CD8-positive, alpha-beta memory T cell (primary cell): ENCODE measurements around the gene DYSF. TPM values are rescaled to one million over a fixed set of nuclear protein-coding genes. Genes with fewer than 3 reads are reported as not detected.
A peak's percentile ranks its signal among the peaks of the same experiment; 100 is the strongest.

ENCODE experiments used
- CTCF ChIA-PET: fragments of 350-600 bp; sonication (Branson Sonifier 250); formaldehyde crosslinking; loops from one replicate; lab custom pipeline; 2021; ENCODE audit warnings: antibody characterized with exemption; lab: Charles Lee
- POLR2A ChIA-PET: fragments of 350-600 bp; sonication (Branson Sonifier 250); formaldehyde crosslinking; loops from one replicate; lab custom pipeline; 2021; ENCODE audit warnings: antibody characterized with exemption; lab: Charles Lee
- DNase-seq, 5 donors: peaks; one replicate each; pipeline versions ENCODE4 v3.0.0 to v3.0.0-alpha.2; 2020 to 2022; ENCODE audit warnings: mixed read lengths in 1 of 5
- H3K27ac ChIP-seq: one replicate; pipeline ENCODE4 v1.7.0; 2013; ENCODE audit warnings: low read depth, mild to moderate bottlenecking, low read length, moderate library complexity
- H3K27me3 ChIP-seq: 2 replicates; pipeline ENCODE4 v1.7.0; 2013; ENCODE audit warnings: low read length, mild to moderate bottlenecking; ENCODE audit not compliant: insufficient read depth, poor library complexity, severe bottlenecking
- H3K36me3 ChIP-seq: 2 replicates; pipeline ENCODE4 v1.7.0; 2013; ENCODE audit warnings: mild to moderate bottlenecking, low read length, moderate library complexity; ENCODE audit not compliant: insufficient read depth
- H3K4me1 ChIP-seq: 2 replicates; pipeline ENCODE4 v1.7.0; 2013; ENCODE audit warnings: mild to moderate bottlenecking, low read length, moderate library complexity; ENCODE audit not compliant: insufficient read depth
- H3K4me3 ChIP-seq: 2 replicates; pipeline ENCODE4 v1.7.0; 2013; ENCODE audit warnings: mild to moderate bottlenecking, low read length
- H3K9me3 ChIP-seq: 2 replicates; pipeline ENCODE4 v1.7.0; 2013; ENCODE audit warnings: mild to moderate bottlenecking, low read length
- H3K27ac Mint-ChIP-seq, 8 donors: one replicate each; pipeline ENCODE4 v1.8.0; 2020 to 2021; ENCODE audit warnings: mixed read lengths in 8 of 8, mild to moderate bottlenecking in 6 of 8, inconsistent platforms in 3 of 8, moderate library complexity in 3 of 8
- H3K27me3 Mint-ChIP-seq, 2 donors: one replicate each; pipeline ENCODE4 v1.8.0; 2020 to 2021; ENCODE audit warnings: mixed read lengths in 2 of 2, mild to moderate bottlenecking in 1 of 2, moderate library complexity in 1 of 2
- H3K36me3 Mint-ChIP-seq, 3 donors: one replicate each; pipeline ENCODE4 v1.8.0; 2020 to 2021; ENCODE audit warnings: mixed read lengths in 3 of 3, inconsistent platforms in 1 of 3, mild to moderate bottlenecking in 1 of 3
- H3K4me1 Mint-ChIP-seq, 3 donors: one replicate each; pipeline ENCODE4 v1.8.0; 2020 to 2021; ENCODE audit warnings: mixed read lengths in 3 of 3, inconsistent platforms in 1 of 3, mild to moderate bottlenecking in 1 of 3
- H3K4me3 Mint-ChIP-seq, 7 donors: one replicate each; pipeline ENCODE4 v1.8.0; 2020 to 2021; ENCODE audit warnings: mixed read lengths in 7 of 7, mild to moderate bottlenecking in 6 of 7, moderate library complexity in 4 of 7, inconsistent platforms in 2 of 7
- H3K9me3 Mint-ChIP-seq, 5 donors: one replicate each; pipeline ENCODE4 v1.8.0; 2020 to 2022; ENCODE audit warnings: mixed read lengths in 5 of 5, mild to moderate bottlenecking in 3 of 5, moderate library complexity in 2 of 5, inconsistent platforms in 1 of 5
- polyA plus RNA-seq: library from polyadenylated mRNA; unstranded; fragments of 300-500 nt; fragmentation: Illumina TruSeq; gene quantifications from one replicate; pipeline ENCODE4 v1.2.3, GENCODE V29; 2021
- total RNA-seq, 2 experiments: library from RNA; stranded (reverse); gene quantifications; one replicate each; pipeline ENCODE4 v1.2.3, GENCODE V29; 2021

The DYSF gene
- total and polyA plus RNA-seq, 3 experiments from 2014 or later = 3.6 to 4.8 (median 3.9) TPM

DNA sequence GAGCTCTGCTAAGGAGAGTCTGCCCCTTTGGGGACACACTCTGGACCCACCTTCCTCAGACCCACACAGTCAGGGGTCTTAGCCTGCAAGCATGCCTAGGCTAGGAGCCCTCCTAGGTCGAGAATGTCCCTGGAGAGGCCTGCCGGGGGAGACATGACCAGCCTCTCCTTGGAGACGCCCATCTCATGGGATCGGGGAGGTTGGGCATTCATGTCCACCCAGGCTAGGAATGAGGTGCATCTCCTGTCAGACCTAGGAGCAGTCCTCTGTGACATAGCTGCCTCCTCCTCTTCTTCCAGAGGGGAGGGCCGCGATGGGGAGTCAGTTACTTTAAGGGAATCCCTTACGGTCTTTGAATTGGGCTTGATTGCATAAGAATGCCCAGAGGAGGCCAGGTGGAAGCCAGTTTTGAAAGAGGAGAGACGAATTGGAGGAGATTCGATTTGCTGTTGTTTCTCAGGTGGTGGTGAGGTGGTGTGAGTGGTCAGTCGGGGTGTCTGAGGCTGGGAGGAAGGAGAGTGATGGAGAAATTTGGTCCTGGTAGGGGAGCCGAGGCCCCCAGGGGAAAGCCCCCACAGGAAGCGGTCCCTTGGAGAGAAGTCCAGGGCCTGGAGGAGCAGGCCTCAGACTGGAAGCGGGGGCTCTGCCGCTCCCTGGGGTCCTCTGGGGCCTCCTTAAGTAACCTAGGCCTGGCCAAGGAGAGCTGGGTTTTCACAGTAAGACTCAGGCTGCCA, 241.3 kb downstream of the DYSF start:
- ChIA-PET CTCF (no interaction called here), POLR2A (no interaction called here)
- no peaks in the 10 kb centered on the region for H3K27me3 ChIP-seq
- no peaks in the 10 kb centered on the region for H3K36me3 Mint-ChIP-seq
- H3K4me3 Mint-ChIP-seq = no peak overlapping the region
- H3K27ac Mint-ChIP-seq = peak overlapping the region in 1 of 8 donors; percentile 86
- no peaks in the 10 kb centered on the region for H3K36me3 ChIP-seq
- no peaks in the 10 kb centered on the region for H3K4me1 ChIP-seq
- H3K9me3 Mint-ChIP-seq = no peaks in the 10 kb centered on the region
- H3K9me3 ChIP-seq = no peaks in the 10 kb centered on the region
- H3K27me3 Mint-ChIP-seq = peaks cover 3 to 9% of the 10 kb centered on the region in 2 donors
- no peaks in the 10 kb centered on the region for H3K4me1 Mint-ChIP-seq
- no peak for DNase-seq
- H3K27ac ChIP-seq = no peak overlapping the region
- no peak overlapping the region for H3K4me3 ChIP-seq

DNA sequence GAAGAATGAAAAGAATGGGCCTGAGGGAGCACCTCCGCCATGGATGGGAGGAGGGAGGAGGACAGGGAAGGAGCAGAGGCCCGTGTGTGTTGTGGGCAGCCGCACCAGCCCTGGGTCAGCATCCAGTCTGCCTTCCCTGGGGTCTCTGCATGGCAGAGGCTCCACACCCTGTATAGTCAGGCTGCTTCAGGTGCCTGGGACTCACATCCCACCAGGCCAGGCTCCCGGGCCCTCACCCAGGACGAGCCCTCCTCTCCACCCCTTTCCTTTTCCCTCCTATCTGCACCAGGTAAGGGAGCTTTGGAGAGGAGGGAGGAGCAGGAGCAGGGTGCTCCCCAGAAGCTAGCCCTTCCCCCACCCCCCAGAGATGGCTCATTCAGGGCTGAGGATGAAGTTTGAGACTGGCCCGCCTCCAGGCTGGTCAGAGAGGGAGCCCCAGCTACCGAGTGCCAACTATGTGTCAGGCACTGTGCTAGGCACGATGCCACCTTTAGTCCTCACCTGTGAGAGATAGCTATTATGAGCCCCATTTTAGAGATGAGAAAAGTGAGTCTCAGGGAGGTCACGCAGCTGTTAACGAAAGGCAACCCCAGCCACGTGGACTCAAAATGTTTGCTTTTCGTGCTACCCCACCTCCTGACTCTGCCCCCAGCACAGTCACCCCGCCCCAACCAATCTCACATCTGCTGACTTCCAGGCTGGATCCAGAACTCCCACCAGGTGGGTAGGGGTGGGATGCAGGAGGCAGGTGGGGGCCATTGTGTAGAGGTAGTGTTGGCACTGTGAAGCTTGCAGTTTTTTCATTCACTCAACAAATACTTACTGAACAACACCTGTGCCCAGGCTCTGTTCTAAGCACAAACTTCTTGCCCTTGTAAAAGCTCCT, 242.1 kb downstream of the DYSF start:
- Histone ChIP-seq H3K4me1 (no peaks in the 10 kb centered on the region), H3K27ac (no peak overlapping the region), H3K27me3 (no peaks in the 10 kb centered on the region), H3K9me3 (no peaks in the 10 kb centered on the region), H3K36me3 (no peaks in the 10 kb centered on the region), H3K4me3 (no peak overlapping the region)
- Mint-ChIP-seq H3K9me3 (no peaks in the 10 kb centered on the region), H3K36me3 (no peaks in the 10 kb centered on the region), H3K4me3 (no peak overlapping the region), H3K27me3 (peaks cover 3 to 9% of the 10 kb centered on the region in 2 donors), H3K27ac (peak overlapping the region in 1 of 8 donors; percentile 15), H3K4me1 (no peaks in the 10 kb centered on the region)
- CTCF ChIA-PET = interaction anchor here (0.7 kb wide), 1 partner anchor 1304 kb away, joined by 3 read pairs; no protein-coding TSS in a partner anchor
- DNase-seq = no peak
- POLR2A ChIA-PET = no interaction called here

DNA sequence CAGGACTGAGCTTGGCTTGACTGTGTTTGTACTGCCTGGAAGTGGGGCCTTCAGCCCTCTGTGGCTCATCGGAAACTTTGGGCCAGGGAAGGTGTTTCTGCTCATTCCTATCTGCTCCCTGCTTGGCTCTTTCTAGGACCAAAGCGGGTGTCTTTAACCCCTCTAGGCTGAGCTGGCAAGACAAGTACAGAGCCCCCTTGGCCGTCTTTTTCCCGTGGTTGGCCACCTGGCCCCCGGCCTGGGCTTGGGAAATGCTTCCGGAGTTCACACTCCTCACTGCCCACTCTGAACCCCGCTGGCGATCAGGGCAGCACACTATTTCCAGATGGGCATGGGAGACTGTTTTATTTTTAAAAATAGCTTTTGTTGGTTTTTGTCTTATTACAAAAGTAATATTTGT, 243.0 kb downstream of the DYSF start:
- H3K4me1 Mint-ChIP-seq = no peaks in the 10 kb centered on the region
- Histone ChIP-seq H3K9me3 (no peaks in the 10 kb centered on the region), H3K4me3 (no peak overlapping the region), H3K36me3 (no peaks in the 10 kb centered on the region), H3K27me3 (no peaks in the 10 kb centered on the region), H3K4me1 (no peaks in the 10 kb centered on the region), H3K27ac (no peak overlapping the region)
- ChIA-PET CTCF (interaction anchor here (0.7 kb wide), 1 partner anchor 1303 kb away, joined by 3 read pairs; no protein-coding TSS in a partner anchor), POLR2A (no interaction called here)
- H3K27me3 Mint-ChIP-seq = peaks cover 3 to 7% of the 10 kb centered on the region in 2 donors
- no peaks in the 10 kb centered on the region for H3K36me3 Mint-ChIP-seq
- H3K4me3 Mint-ChIP-seq = no peak overlapping the region
- no peak overlapping the region for H3K27ac Mint-ChIP-seq
- DNase-seq = no peak
- H3K9me3 Mint-ChIP-seq = no peaks in the 10 kb centered on the region

DNA sequence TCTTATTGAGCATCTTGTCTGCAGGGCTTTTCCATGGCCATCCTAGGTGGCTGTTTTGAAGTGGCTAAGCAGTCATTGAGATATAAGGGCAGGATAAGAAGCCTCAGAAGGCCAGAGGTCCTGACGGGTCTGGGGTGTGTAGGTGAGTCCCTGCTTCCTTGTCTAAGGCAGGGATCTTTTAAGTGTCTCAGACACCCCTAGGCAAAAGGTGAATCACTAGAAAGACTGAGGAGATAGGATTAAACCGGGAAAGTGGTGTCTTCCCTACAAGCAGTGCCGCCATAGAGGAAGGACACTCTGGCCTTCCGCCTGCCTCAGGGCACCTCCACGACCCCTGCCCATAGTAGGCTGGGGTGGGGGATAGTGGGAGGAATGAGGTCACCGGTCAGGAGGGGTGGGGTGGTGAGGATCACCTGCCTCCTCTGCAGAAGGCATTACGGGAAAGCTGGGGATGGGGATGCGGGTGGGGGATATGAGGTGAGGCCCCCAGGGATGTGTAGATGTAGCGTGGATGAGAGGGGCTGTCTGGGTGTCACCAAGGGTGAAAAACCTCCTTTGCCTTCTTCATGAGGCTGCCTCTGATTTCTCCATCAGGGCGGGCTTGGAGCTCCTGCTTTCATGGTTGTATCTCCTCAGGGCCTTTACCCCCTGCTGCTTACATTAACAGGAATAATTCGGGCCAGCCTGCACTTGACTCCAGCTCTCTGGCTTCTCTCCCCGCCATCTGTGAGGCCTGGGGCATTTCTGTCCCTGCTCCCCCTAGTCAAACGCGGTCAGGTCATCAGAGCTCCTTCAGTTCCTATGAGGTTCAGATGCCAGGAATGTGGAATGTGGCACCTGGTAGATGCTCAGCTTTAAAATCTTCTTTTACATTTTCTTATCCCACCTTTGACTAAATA, 244.0 kb downstream of the DYSF start:
- H3K4me3 ChIP-seq = no peak overlapping the region
- no peaks in the 10 kb centered on the region for H3K4me1 Mint-ChIP-seq
- H3K4me3 Mint-ChIP-seq = no peak overlapping the region
- CTCF ChIA-PET = no interaction called here
- no peak overlapping the region for H3K27ac Mint-ChIP-seq
- H3K27me3 ChIP-seq = no peaks in the 10 kb centered on the region
- POLR2A ChIA-PET = no interaction called here
- H3K4me1 ChIP-seq = no peaks in the 10 kb centered on the region
- H3K27ac ChIP-seq = no peak overlapping the region
- H3K36me3 Mint-ChIP-seq = no peaks in the 10 kb centered on the region
- H3K27me3 Mint-ChIP-seq = peaks cover 3 to 4% of the 10 kb centered on the region in 2 donors
- H3K9me3 ChIP-seq = no peaks in the 10 kb centered on the region
- DNase-seq = no peak
- no peaks in the 10 kb centered on the region for H3K9me3 Mint-ChIP-seq
- no peaks in the 10 kb centered on the region for H3K36me3 ChIP-seq

DNA sequence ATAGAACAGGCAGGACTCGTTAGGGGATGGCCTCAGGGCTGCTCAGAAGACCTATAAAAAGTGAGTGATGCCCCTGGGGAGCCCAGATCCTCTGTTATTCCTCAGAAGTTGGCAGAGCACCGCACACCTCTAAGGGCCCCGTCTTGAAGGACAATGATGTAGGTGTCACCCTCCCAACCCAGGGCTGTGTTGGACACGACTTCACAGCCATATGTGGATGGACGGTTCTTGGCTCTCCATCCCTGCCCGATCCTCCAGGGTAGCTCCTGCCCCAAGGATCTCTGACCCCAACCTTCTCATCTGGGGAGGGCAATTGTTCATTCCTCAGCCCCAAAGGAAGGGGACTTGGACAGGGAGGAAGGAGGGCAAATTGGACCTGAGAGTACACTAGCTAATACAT, 246.1 kb downstream of the DYSF start:
- Histone ChIP-seq H3K4me3 (no peak overlapping the region), H3K9me3 (no peaks in the 10 kb centered on the region), H3K27me3 (no peaks in the 10 kb centered on the region), H3K27ac (no peak overlapping the region), H3K4me1 (no peaks in the 10 kb centered on the region), H3K36me3 (no peaks in the 10 kb centered on the region)
- Mint-ChIP-seq H3K27me3 (peaks cover 1 to 3% of the 10 kb centered on the region in 2 donors), H3K36me3 (no peaks in the 10 kb centered on the region), H3K27ac (peak overlapping the region in 1 of 8 donors; percentile 46), H3K4me3 (no peak overlapping the region), H3K4me1 (no peaks in the 10 kb centered on the region), H3K9me3 (no peaks in the 10 kb centered on the region)
- POLR2A ChIA-PET = no interaction called here
- CTCF ChIA-PET = interaction anchor here (1.2 kb wide), 1 partner anchor 9 kb away, joined by 4 read pairs; no protein-coding TSS in a partner anchor
- DNase-seq = no peak

DNA sequence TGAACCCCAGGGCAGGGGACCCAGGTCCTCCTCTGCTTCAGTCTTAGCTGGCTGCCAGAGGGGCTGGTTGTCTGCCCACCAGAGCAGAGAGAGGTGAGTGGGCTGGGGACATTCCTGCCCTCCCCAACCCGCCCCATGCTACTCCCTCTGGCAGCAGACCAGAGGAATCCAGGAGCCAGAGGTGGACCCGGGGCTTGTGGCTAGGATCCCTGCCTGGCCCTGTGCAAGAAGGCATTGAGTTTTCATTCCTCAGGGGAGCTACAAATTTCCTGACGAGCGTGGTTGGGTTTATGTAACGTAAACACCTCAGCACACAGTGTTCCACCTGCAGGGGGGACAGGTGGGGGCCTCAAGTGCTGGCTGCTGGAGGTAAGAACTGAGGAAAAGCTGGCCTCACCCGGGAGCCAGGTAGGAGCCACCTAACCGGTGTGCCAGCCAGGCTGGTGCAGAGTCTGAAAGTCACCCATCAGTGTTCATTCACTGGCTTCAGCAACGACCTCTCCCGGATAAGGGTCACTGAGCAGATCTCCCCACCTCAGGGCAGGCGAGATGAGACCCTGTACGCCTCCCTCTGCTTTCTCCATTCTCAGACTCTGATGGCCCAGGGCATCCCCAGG, 246.8 kb downstream of the DYSF start:
- H3K27ac Mint-ChIP-seq = no peak overlapping the region
- H3K27me3 Mint-ChIP-seq = peaks cover 0 to 3% of the 10 kb centered on the region in 2 donors
- H3K4me1 Mint-ChIP-seq = no peaks in the 10 kb centered on the region
- H3K27ac ChIP-seq = no peak overlapping the region
- H3K4me3 Mint-ChIP-seq = no peak overlapping the region
- H3K9me3 Mint-ChIP-seq = no peaks in the 10 kb centered on the region
- H3K4me3 ChIP-seq = no peak overlapping the region
- CTCF ChIA-PET = interaction anchor here (1.2 kb wide), 1 partner anchor 10 kb away, joined by 4 read pairs; no protein-coding TSS in a partner anchor
- DNase-seq = no peak
- H3K36me3 Mint-ChIP-seq = no peaks in the 10 kb centered on the region
- no peaks in the 10 kb centered on the region for H3K9me3 ChIP-seq
- H3K36me3 ChIP-seq = no peaks in the 10 kb centered on the region
- no peaks in the 10 kb centered on the region for H3K4me1 ChIP-seq
- no peaks in the 10 kb centered on the region for H3K27me3 ChIP-seq
- POLR2A ChIA-PET = no interaction called here

DNA sequence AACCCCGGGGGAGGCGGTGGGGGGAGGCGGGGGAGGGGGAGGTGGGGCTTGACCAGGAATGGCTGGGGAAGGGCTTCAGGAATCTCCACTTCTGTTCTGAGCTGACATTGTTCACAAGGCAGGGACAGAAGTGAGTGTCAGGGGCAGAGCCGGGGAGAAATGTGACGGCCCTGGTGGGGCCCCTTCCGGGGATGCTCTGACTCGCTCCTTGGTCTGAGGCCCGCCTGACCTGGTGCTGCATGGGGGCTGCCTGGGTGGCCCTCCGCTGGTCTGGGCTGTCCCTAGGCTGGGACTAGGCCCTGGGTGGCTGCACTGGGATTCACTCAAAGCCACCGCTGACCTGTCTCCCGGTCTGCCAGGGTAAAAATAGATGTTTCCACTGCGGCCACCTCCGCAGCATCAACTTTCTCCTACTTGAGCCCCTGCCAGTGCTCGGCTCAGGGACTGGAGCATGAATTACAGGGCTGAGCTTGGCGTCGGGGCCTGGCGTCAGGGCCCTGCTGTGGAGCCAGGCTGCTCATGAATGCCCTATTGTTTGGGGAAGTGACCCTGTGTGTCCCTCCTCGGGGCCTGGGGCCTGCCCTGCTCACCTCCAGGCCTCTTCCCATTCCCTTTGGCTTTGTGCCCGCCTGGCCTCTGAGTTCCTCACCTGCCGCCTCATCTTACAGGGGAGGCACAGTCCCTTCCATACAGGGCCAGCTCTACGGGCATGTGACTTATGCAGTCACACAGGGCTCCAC, 247.5 kb downstream of the DYSF start:
- no peak overlapping the region for H3K4me3 Mint-ChIP-seq
- Histone ChIP-seq H3K27ac (no peak overlapping the region), H3K9me3 (no peaks in the 10 kb centered on the region), H3K4me1 (no peaks in the 10 kb centered on the region), H3K4me3 (no peak overlapping the region), H3K27me3 (no peaks in the 10 kb centered on the region), H3K36me3 (no peaks in the 10 kb centered on the region)
- H3K27ac Mint-ChIP-seq = no peak overlapping the region
- ChIA-PET POLR2A (no interaction called here), CTCF (no interaction called here)
- no peak for DNase-seq
- peaks cover 0 to 6% of the 10 kb centered on the region in 2 donors for H3K27me3 Mint-ChIP-seq
- no peaks in the 10 kb centered on the region for H3K9me3 Mint-ChIP-seq
- no peaks in the 10 kb centered on the region for H3K36me3 Mint-ChIP-seq
- H3K4me1 Mint-ChIP-seq = no peaks in the 10 kb centered on the region
